ENCODE data around the gene DPYD. TPM values are rescaled to one million over a fixed set of nuclear protein-coding genes. Genes with fewer than 3 reads are reported as not detected.

DPYD gene
- total RNA-seq, 1 donor from 2014 or later = 5.9 TPM

DNA sequence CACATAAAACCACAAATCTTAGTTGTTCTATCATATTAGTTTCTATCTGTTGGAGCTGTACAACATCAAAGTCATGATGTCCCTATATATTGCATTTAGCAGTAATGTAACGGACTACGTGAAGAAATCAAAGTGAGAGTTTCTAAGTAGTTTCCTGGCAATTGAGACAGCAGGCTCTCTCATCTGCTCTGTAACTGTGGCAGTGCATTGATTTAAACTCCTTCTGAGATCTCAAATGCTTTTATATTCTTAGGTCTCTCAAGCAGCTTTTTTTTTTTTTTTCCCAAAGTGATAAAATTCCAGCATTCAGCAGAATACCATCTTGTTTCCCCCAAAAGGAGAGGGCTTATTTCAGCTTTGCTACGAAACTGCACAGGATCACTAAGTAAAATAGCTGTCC lies 719.2 kb downstream of the DPYD start:
- Mint-ChIP-seq H3K9me3 (no peaks in the 10 kb centered on the region), H3K4me1 (peaks cover 14% of the 10 kb centered on the region), H3K36me3 (ENCODE audit: low read depth) (no peaks in the 10 kb centered on the region), H3K27ac (ENCODE audit: unreplicated experiment) (no peak overlapping the region), H3K4me3 (no peak overlapping the region), H3K27me3 (ENCODE audit: low read depth) (no peaks in the 10 kb centered on the region)
- no peak for TF ChIP-seq CTCF (conservative IDR thresholded peaks at IDR 0.05)
- DNase-seq (ENCODE audit: low read depth, low spot score) = no peak

GRCh38 chr1:97200595-97200994 lies 720.2 kb downstream of the DPYD start:
- TF ChIP-seq CTCF (conservative IDR thresholded peaks at IDR 0.05) = no peak
- no peak overlapping the region for H3K4me3 Mint-ChIP-seq
- no peak overlapping the region for H3K27ac Mint-ChIP-seq (ENCODE audit: unreplicated experiment)
- no peaks in the 10 kb centered on the region for H3K36me3 Mint-ChIP-seq (ENCODE audit: low read depth)
- peaks cover 14% of the 10 kb centered on the region for H3K4me1 Mint-ChIP-seq
- no peak for DNase-seq (ENCODE audit: low read depth, low spot score)
- H3K27me3 Mint-ChIP-seq (ENCODE audit: low read depth) = no peaks in the 10 kb centered on the region
- no peaks in the 10 kb centered on the region for H3K9me3 Mint-ChIP-seq

DNA sequence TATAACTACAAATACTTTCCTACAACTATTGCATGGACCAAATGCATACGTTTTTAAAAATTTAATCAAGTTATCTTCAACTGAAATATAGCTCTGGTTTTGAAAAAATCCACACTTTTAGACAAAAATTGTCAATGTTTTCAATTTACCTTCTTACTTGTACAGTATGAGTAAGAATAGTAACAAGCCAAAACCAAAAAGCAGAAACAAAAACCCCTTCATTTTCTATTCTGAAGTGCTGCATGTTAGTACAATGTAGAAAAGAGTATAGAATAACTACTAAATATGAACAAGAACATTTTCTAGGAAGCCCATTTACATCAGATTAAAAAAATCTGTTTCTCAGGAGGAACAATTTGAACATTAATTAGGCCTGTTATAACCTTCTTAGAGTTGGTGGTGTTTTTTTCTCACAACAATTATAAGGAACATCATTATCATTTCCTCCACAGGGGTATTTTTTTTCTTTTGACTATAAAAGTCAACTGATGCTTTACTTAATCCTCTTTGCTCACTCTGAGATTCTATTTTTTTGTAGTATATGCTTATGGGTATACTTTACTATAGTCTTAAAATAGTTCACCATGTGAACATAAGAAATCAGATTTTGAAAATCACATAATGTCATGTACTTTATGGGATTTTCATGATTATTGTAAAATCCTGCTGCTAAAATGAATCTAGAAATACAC lies 723.9 kb downstream of the DPYD start:
- Mint-ChIP-seq H3K4me1 (peaks cover 3% of the 10 kb centered on the region), H3K27me3 (ENCODE audit: low read depth) (no peaks in the 10 kb centered on the region), H3K27ac (ENCODE audit: unreplicated experiment) (no peak overlapping the region), H3K36me3 (ENCODE audit: low read depth) (no peaks in the 10 kb centered on the region), H3K4me3 (no peak overlapping the region), H3K9me3 (no peaks in the 10 kb centered on the region)
- no peak for TF ChIP-seq CTCF (conservative IDR thresholded peaks at IDR 0.05)
- DNase-seq (ENCODE audit: low read depth, low spot score) = no peak

DNA sequence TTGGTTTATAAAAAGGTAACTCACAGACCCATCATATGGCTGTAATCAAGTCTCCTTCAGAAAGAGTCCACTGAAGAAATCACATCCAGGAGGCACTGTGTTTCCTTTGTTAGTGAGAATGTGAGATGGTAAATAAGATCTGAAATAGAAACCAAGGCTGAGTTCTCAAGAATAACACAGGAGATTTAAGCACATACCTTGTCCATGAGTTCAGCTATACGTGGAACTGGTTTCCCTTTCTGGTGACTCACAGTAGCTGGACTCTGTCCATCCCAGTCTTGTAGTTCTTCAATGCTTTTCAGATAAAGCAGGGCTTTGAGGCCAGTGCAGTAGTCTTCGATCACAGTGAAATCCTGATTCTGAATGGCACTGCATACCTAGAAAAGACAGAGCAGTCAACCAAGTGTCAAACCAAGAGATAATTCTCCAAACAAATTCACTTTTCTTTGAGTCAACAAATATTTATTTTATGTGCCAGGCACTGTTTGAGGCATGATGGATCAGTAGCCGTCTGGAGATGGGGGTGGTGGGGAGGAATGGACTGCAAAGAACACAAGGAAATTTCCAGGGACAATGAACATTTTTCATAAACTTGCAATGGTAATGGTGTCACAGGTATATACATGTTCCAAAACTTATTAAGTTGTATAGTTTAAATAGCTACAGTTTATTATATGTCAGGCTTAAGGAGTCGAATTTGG lies 727.8 kb downstream of the DPYD start:
- H3K27ac Mint-ChIP-seq (ENCODE audit: unreplicated experiment) = no peak overlapping the region

DNA sequence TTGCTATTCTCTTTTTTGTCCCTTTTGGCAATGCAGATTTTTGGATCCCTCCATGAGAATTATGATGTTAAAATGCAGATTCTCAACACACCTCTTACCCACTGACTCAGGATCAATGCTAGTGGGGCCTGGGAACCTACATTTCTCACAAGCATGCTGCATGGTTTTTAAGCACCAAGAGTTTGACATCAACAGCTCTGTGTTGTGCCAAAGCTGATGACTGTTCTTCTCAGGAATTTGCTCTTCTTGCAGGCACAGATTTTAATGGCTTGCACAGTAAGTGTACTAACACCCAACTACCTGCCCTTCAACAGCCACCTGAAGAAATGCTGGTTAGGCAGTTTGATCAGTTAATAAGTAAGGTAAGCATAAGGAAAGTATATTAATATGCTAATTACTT lies 730.5 kb downstream of the DPYD start:
- Mint-ChIP-seq H3K4me1 (no peaks in the 10 kb centered on the region), H3K27ac (ENCODE audit: unreplicated experiment) (no peak overlapping the region), H3K4me3 (no peak overlapping the region), H3K27me3 (ENCODE audit: low read depth) (no peaks in the 10 kb centered on the region), H3K9me3 (no peaks in the 10 kb centered on the region), H3K36me3 (ENCODE audit: low read depth) (peaks cover 3% of the 10 kb centered on the region)
- no peak for DNase-seq (ENCODE audit: low read depth, low spot score)
- no peak for TF ChIP-seq CTCF (conservative IDR thresholded peaks at IDR 0.05)

More for the DNA sequence above, 727.8 kb downstream of the DPYD start:
- no peak for DNase-seq (ENCODE audit: low read depth, low spot score)
- Mint-ChIP-seq H3K4me3 (no peak overlapping the region), H3K36me3 (ENCODE audit: low read depth) (no peaks in the 10 kb centered on the region), H3K9me3 (no peaks in the 10 kb centered on the region), H3K27me3 (ENCODE audit: low read depth) (no peaks in the 10 kb centered on the region), H3K4me1 (no peaks in the 10 kb centered on the region)
- TF ChIP-seq CTCF (conservative IDR thresholded peaks at IDR 0.05) = no peak
